Stimulated activated CD4-positive, alpha-beta T cell treated with anti-CD3 and anti-CD28 coated beads, Interleukin-4, amount 100 ng/mL, for 24 hours (primary cell): ENCODE measurements around the gene GNAT2.
A peak's percentile ranks its signal among the peaks of the same experiment; 100 is the strongest.

ENCODE experiments used
- DNase-seq: peaks from one replicate; pipeline ENCODE4 v3.0.0-alpha.2; 2020

GNAT2 gene

GRCh38 chr1:109641078-109641740 is 21.8 kb upstream of the GNAT2 start:
- DNase-seq = no peak

GRCh38 chr1:109640285-109640865 is 21.0 kb upstream of the GNAT2 start:
- DNase-seq = peak; percentile 94

DNA sequence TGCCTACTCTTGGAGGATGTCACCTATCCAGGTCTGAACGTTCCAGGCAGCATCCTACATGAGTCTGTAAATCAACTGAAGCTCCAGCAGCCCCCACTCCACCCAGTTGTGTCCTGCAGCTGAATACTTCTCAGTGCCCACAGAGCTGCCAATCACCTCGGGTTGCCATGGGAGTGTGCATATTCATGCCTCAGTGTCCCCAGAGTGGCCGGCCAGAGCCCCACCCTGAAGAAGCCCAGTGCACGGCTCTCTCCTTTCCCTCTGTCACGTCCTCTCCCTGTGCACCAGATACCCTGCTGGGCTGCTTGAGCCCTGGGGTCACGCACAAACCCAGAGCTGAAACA is 20.4 kb upstream of the GNAT2 start:
- no peak for DNase-seq

DNA sequence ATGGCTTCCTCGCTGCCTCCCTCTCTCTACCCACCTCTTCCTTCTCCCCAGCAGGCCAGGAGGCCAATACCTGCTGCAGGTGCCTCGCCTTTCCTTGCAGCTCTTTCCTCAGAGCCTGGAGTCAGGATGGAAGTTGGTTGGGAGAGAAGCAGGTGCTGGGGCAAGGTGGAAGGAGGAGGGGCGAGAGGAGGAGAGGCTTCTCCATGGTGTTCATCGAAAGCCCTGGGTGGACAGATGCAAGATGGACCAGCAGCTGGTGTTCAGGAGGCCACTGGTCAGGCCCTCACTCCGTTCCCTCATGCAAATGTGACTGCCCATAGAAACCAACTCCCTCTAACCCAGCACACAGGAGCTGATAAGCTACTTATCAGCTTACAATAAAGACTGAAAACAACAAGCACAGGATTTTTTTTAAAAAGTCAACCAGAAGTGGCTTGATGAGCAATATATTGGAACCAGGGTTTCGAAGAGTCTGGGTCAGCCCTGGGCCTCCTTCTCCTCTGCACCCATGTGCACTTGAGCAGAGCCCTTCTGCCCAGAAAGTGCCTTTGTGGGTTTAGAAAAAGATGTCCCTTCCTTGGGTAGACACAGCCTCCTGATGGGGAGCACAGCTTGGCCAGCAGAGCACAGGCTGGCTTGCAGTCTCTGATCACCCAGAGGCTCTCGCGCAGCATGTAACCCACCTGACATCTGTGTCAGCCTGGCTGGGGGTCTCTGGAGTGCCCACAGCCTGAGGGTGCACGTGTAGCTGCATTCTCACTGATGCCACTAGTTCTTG is 19.8 kb upstream of the GNAT2 start:
- no peak for DNase-seq

GRCh38 chr1:109637446-109637845 is 18.0 kb upstream of the GNAT2 start:
- no peak for DNase-seq

DNA sequence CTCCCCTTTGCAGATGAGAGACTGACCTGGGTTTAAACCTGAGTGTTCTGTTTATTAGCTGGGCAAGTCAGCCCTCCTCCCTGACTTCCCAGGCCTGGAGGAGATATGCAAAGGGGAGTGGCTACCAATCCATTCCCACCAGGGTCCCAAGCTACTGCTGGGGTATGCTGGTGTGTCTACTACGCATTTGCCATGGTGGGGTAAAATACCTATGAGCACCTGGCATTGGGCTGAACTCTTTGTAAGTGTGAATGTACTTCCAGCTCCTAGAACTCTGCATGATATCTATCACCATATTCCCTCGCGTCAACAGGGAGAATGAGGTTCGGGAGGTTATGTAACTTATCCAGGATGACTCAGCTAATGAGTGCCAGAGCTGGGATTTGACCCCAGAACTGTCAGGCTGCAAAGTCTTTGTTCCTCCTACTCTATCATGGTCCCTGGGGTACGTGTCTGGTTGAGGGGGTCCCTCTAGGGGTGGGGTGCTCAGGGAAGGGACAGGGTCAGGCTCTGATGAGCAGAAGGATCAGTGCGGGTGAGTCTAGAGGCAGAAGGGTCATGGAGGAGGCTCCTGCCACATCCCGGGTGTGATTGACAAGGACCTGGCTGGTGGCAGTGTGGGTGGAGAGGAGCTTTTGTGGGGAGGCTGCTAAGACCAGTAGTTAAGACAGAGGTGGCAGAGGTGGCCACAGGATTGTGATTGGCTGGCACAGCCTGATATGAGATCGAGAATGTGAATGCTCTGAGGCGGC is 17.0 kb upstream of the GNAT2 start:
- DNase-seq = no peak

DNA sequence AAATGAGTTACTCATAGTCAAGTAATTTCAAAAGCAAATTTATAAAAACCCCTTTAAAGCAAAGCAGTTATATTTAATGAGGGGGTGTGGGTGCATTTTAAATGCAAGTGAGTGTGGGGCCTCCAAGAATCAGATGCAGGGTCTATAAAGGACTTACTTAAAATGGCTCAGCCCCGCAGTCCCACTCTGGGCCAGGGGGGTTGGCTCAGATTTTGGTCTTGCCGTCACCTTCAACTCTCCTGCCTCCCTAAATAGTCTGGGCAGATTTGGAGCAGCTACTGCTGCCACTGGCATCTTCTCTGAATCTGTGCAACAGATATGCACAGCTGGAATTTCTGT is 16.4 kb upstream of the GNAT2 start:
- DNase-seq = no peak

DNA sequence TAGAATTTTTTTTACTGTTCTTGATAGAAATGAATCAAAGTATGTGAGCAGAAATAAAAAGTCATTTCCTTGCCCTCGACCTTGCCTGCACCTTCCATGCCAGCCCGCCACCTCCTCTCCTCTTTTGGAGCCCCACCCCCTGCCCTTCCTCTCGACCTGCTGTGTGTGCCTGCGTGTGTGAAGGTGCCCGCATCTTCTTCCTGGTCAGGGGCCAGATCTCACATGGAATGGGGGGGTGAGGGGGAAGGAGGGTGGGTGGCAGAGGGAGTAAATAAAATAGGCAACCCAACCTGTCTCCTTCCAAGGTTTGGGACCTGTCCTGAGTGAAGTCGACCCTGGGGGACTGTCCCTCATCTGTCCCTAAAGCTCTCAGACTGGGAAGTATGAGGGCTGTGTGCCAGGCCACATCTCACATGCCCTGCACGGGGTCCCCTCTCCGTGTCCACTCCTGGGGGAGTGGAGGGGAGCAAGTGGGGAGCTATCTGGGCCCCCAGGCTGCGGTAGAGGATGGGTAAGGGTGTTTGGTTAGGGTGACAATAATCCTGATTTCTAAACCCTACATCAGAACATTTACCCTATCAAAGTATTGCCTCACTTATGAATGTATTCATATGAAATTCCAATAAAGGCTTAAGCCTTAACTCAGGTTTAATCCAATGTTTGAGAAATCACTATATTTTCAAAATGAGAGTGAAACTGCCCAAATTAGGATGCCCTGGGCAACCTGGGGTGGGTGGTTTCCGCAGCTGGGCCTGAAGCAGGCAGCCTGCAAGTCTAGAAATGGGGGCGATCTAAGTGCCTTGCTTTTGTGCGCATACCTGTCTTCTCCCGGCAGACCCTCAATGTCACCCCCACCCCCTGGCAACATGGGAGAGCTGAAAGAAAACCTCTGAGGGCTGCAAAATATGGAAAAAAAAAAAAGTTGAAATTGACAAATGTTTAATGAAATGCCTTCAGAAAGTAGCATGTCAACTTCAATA is 15.6 kb upstream of the GNAT2 start:
- DNase-seq = no peak

GRCh38 chr1:109634292-109634691 is 14.9 kb upstream of the GNAT2 start:
- no peak for DNase-seq

DNA sequence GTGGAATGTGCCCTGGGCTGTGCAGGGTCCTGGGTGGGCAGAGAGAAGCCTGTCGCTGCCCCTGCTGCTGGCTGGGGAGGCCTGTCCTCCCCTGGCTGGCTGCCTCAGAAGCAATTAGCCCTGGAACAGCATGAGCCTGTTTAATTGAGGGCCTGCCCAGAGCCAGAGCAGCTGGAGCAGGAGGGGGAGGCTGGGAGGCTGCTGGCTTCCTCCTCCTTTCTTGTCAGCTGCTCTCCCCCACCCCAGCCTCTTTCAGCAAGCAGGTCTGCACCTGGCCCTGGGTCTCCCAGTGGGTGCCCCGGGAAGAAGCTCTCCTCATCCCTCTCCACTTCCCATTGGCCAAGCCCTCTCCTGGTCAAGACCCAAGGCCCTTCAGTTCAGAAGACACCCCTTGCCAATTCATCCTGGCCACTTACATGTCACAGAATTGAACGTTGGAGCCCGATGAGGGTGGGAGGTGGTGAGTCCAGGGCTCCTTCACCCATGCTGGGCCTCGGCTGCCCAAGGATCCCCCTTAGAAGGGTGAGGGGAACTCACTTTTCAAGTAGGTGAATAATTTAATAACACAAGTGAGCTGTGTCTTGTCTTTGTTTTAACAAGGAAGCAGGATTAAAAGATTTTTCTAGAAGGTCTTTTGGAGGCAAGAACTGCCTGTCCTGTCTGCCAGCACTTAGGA is 13.4 kb upstream of the GNAT2 start:
- no peak for DNase-seq

GRCh38 chr1:109631513-109632505 is 12.4 kb upstream of the GNAT2 start:
- no peak for DNase-seq

GRCh38 chr1:109630898-109631512 is 11.6 kb upstream of the GNAT2 start:
- DNase-seq = no peak

- peak; percentile 39 for DNase-seq
Observed at GRCh38 chr1:109630081-109630897, 10.9 kb upstream of the GNAT2 start.

DNA sequence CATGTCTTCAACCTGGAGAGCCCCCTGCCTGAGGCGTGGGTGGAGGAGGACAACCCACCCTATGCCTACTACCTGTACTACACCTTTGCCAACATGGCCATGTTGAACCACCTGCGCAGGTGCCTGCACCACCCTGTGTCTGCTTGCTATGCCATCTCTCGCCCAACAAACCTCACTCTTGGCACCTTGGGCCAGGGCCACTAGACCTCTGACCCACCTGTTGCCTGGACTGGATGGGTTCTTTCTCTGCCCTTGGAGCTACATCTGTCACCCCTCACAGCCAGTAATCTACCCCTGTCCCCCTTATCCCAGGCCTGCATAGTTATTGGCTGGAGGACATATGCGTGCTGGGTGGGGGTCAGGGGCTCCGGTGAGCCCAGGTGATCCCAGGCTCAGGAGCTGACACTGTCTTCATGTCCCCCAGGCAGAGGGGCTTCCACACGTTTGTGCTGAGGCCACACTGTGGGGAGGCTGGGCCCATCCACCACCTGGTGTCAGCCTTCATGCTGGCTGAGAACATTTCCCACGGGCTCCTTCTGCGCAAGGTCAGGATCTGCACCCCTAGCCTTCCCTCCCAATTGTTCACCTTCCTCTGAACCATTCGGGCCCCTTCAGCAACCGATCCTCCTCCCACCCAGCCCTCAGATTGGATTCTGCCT is 10.1 kb upstream of the GNAT2 start:
- DNase-seq = no peak

DNA sequence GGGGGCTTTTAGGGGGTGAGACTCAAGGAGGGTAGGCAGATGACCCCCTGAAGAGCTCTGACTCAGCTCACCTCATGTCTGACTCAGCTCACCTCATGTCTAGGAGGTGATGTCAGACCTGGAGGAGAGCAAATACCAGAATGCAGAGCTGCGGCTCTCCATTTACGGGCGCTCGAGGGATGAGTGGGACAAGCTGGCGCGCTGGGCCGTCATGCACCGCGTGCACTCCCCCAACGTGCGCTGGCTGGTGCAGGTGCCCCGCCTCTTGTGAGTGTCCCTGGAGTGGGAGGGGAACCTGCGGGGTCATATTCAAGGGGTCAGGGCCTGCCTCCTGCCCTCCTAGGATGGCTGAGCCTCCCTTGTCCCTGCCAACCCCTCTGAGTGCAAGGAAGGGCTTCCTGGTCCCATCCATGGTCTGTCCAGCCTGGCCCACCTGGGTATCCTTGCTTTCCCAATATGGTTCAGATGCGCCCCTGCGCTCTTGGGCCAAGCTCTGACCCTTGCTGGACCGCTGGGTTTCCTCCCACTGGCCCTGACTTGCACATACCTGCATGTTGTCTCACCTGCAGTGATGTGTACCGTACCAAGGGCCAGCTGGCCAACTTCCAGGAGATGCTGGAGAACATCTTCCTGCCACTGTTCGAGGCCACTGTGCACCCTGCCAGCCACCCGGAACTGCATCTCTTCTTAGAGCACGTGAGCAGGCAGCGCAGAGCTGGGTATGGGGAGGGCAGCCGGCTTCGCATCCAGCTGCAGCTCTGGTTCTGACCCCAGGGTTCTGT is 9.3 kb upstream of the GNAT2 start:
- no peak for DNase-seq

DNA sequence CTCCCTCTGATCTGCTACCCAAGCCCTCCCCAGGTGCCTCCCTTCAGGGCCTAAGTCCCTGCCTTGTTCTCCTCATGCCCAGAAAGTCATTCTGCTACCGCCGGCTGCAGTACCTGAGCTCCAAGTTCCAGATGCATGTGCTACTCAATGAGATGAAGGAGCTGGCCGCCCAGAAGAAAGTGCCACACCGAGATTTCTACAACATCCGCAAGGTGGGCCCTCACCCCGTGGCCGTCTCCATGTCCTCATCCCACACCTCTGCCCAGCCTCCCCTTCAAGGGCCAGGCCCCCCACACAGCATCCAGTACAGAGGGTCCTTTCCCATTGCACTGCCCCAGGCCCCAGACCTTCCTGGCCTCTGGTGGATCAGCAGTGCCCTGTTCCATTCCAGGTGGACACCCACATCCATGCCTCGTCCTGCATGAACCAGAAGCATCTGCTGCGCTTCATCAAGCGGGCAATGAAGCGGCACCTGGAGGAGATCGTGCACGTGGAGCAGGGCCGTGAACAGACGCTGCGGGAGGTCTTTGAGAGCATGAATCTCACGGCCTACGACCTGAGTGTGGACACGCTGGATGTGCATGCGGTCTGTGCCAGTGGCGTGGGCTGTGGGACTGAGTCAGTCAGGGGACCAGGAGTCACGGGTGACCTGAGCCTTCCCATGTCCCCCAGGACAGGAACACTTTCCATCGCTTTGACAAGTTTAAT is 8.4 kb upstream of the GNAT2 start:
- DNase-seq = no peak
